Activated CD8-positive, alpha-beta memory T cell treated with anti-CD3 and anti-CD28 coated beads, Interleukin-2, amount 50 U/mL, for 24 hours (primary cell): ENCODE results near the gene CARS1.
A peak's percentile ranks its signal among the peaks of the same experiment; 100 is the strongest.

Source experiments
- DNase-seq: peaks from one replicate; pipeline ENCODE4 v3.0.0-alpha.2; 2020; ENCODE audit errors: extremely low read depth

CARS1 gene

GRCh38 chr11:3057069-3057963, at the start of gene CARS1:
Gene CARS1, minus strand, starts transcription at chr11:3057423. Its CDS starts 56 bp downstream, at chr11:3057367.
- peak; percentile 86 for DNase-seq

GRCh38 chr11:3105791-3106735, 48.8 kb upstream of the CARS1 start:
- no peak for DNase-seq

- DNase-seq, result no peak
Observed at GRCh38 chr11:3104961-3105790, 48.0 kb upstream of the CARS1 start.

- no peak for DNase-seq
Observed at GRCh38 chr11:3104051-3104714, 47.0 kb upstream of the CARS1 start.

GRCh38 chr11:3103076-3103475, 45.9 kb upstream of the CARS1 start:
- DNase-seq, result no peak

- no peak for DNase-seq
Observed at GRCh38 chr11:3102641-3102921, 45.4 kb upstream of the CARS1 start.

- no peak for DNase-seq
Observed at GRCh38 chr11:3101921-3102640, 44.9 kb upstream of the CARS1 start.

GRCh38 chr11:3099178-3099577, 42.0 kb upstream of the CARS1 start:
- DNase-seq, result no peak

- DNase-seq, result no peak
Observed at GRCh38 chr11:3096909-3097530, 39.8 kb upstream of the CARS1 start.

- no peak for DNase-seq
Observed at GRCh38 chr11:3095712-3096361, 38.6 kb upstream of the CARS1 start.

GRCh38 chr11:3094223-3094824, 37.1 kb upstream of the CARS1 start:
- DNase-seq, result no peak

GRCh38 chr11:3093281-3094191, 36.3 kb upstream of the CARS1 start:
- DNase-seq, result no peak

- DNase-seq, result no peak
Observed at GRCh38 chr11:3092603-3093141, 35.4 kb upstream of the CARS1 start.

GRCh38 chr11:3091846-3092602, 34.8 kb upstream of the CARS1 start:
- peak; percentile 20 for DNase-seq

- DNase-seq, result no peak
Observed at GRCh38 chr11:3091081-3091845, 34.0 kb upstream of the CARS1 start.
